Stomach (tissue), 9 donors: ENCODE data around the gene OSBPL1A. TPM values are rescaled to one million over a fixed set of nuclear protein-coding genes. Genes with fewer than 3 reads are reported as not detected.

Experiments used
- DNase-seq, 2 donors: peaks; one replicate each; pipeline versions ENCODE4 v3.0.0 to v3.0.0-alpha.2; 2013 to 2019
- H3K27ac ChIP-seq, 5 donors: fragments of 200-600 bp in 4 of 5; sonication (generic) in 4 of 5; one replicate each; pipeline ENCODE4 v1.5.1; 2013 to 2019; ENCODE audit warnings: mild to moderate bottlenecking in 1 of 5, moderate library complexity in 1 of 5
- H3K27me3 ChIP-seq, 3 donors: fragments of 200-600 bp; sonication (generic); one replicate each; pipeline ENCODE4 v1.5.1; 2017 to 2019; ENCODE audit warnings: mixed run types in 1 of 3
- H3K36me3 ChIP-seq, 4 donors: fragments of 200-600 bp; sonication (generic); 1 replicate in 3 of 4; 2 replicates in 1 of 4; pipeline ENCODE4 v1.5.1; 2016 to 2019
- H3K4me1 ChIP-seq, 4 donors: fragments of 200-600 bp; sonication (generic); one replicate each; pipeline ENCODE4 v1.5.1; 2016 to 2019
- H3K4me3 ChIP-seq, 4 donors: fragments of 200-600 bp; sonication (generic) in 3 of 4; one replicate each; pipeline ENCODE4 v1.5.1; 2016 to 2019; ENCODE audit warnings: mild to moderate bottlenecking in 1 of 4
- H3K9me3 ChIP-seq, 4 donors: fragments of 200-600 bp; sonication (generic); one replicate each; pipeline ENCODE4 v1.5.1; 2016 to 2019
- EP300 ChIP-seq: sonication (generic); formaldehyde crosslinking; IDR thresholded peaks from one replicate; pipeline ENCODE4 v1.6.1; 2017; ENCODE audit warnings: antibody characterized with exemption
- POLR2A ChIP-seq, 4 donors: fragments of 450-650 bp; IDR thresholded peaks; one replicate each; pipeline ENCODE4 v1.6.1; 2016; ENCODE audit warnings: antibody characterized with exemption in 4 of 4, control low read depth in 2 of 4, mild to moderate bottlenecking in 1 of 4, moderate library complexity in 1 of 4
- POLR2AphosphoS5 ChIP-seq, 3 donors: sonication (generic); formaldehyde crosslinking; IDR thresholded peaks; one replicate each; pipeline ENCODE4 v1.6.1; 2016; ENCODE audit warnings: antibody characterized with exemption in 3 of 3
- WGBS, 5 donors: extraction: QIAGEN DNeasy Blood & Tissue Kit in 3 of 5; methylation state at CpG; one replicate each; pipeline versions ENCODE4 v1.1.5 to v1.1.7; 2013 to 2018; 5-methylcytosine and 5-hydroxymethylcytosine counted together
- intact Hi-C: fragments of 100-400 bp; cut with DNase I; formaldehyde crosslinking; loops from one replicate; pipeline ENCODE4 v1.15.1; 2023; ENCODE audit warnings: low total_unique reads
- polyA plus RNA-seq, 3 donors: library from polyadenylated mRNA; stranded (reverse); fragments of 200-250 nt; gene quantifications; one replicate each; pipeline ENCODE4 v1.2.3, GENCODE V29; 2013
- total RNA-seq, 5 donors: library from RNA; depleted of rRNA; stranded (reverse); fragments of >200 nt; gene quantifications; one replicate each; pipeline versions ENCODE4 v1.1.0 to v1.2.3, GENCODE V29; 2014 to 2016
- TF ChIP-seq, protein P1 (sequence below), 7 experiments: fragments of 450-650 bp in 4 of 7; fragments of 200-600 bp in 3 of 7; sonication (generic) in 3 of 7; IDR thresholded peaks; one replicate each; pipeline ENCODE4 v1.5.1; 2016 to 2019; ENCODE audit warnings: antibody characterized with exemption in 7 of 7, control low read depth in 2 of 7, mild to moderate bottlenecking in 1 of 7
- donor health status: healthy with polysubstance abuse.
- donor health status: Bipolar disorder and iron deficiency.
- donor health status: healthy.

Gene OSBPL1A
- total and polyA plus RNA-seq, 8 donors, result 13.6 to 129 (median 38.8) TPM

DNA sequence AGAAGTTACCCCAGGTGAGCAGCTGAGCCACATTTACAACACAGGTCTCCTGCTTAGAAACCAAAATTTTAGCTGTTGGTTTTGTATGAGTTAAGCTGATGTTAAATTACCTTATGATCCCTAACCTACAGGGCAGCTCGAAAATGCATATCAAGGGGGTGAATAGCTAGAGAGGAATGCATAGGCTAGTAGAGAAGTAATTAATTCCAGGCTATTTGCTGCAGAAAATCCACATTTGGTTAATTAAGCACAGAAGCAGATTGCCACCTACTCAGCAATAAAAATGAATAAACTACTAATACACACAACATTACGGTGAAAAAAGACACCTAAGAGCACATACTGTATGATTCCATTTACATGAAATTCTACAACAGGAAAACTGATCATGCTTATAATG lies 91.4 kb downstream of the OSBPL1A start:
- no peak overlapping the region for H3K4me3 ChIP-seq
- 92 to 94% (median 93%) methylated on average over 2 of the region's 2 CpGs for WGBS, 5 donors
- no peaks in the 10 kb centered on the region for H3K9me3 ChIP-seq
- peaks cover 0 to 28% (median 10%) of the 10 kb centered on the region in 4 donors for H3K36me3 ChIP-seq
- no peak for DNase-seq
- no peaks in the 10 kb centered on the region for H3K4me1 ChIP-seq
- no peak overlapping the region for H3K27ac ChIP-seq
- no peaks in the 10 kb centered on the region for H3K27me3 ChIP-seq
- intact Hi-C loops, result no loop called here
- TF ChIP-seq, protein P1, sequence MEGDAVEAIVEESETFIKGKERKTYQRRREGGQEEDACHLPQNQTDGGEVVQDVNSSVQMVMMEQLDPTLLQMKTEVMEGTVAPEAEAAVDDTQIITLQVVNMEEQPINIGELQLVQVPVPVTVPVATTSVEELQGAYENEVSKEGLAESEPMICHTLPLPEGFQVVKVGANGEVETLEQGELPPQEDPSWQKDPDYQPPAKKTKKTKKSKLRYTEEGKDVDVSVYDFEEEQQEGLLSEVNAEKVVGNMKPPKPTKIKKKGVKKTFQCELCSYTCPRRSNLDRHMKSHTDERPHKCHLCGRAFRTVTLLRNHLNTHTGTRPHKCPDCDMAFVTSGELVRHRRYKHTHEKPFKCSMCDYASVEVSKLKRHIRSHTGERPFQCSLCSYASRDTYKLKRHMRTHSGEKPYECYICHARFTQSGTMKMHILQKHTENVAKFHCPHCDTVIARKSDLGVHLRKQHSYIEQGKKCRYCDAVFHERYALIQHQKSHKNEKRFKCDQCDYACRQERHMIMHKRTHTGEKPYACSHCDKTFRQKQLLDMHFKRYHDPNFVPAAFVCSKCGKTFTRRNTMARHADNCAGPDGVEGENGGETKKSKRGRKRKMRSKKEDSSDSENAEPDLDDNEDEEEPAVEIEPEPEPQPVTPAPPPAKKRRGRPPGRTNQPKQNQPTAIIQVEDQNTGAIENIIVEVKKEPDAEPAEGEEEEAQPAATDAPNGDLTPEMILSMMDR (IDR thresholded peaks at IDR 0.05), result no peak
- TF ChIP-seq POLR2A (IDR thresholded peaks at IDR 0.05) (no peak), EP300 (no peak), POLR2AphosphoS5 (IDR thresholded peaks at IDR 0.05) (no peak)

DNA sequence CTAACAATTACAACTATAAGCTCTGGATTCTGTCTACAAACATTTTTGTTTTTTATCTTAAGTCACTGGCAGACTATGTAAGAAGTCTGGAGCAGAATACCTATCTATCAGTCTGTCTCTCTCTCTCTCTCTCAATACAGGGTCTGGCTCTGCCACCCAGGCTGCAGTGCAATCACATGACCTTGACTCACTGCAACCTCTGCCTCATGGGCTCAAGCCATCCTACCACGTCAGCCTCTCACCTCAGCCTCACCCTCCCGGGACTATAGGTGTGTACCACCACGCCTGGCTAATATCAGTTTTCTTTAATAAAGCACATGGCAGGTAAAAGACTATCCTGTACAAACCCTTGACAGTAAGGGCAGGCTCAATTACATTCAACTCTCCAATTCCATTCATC lies 96.9 kb downstream of the OSBPL1A start:
- Histone ChIP-seq H3K27ac (no peak overlapping the region), H3K4me1 (no peaks in the 10 kb centered on the region), H3K4me3 (no peak overlapping the region), H3K27me3 (no peaks in the 10 kb centered on the region), H3K36me3 (peaks cover 0 to 15% (median 6%) of the 10 kb centered on the region in 4 donors), H3K9me3 (no peaks in the 10 kb centered on the region)
- TF ChIP-seq EP300, result no peak
- no peak for TF ChIP-seq POLR2AphosphoS5 (IDR thresholded peaks at IDR 0.05)
- TF ChIP-seq, protein P1 (IDR thresholded peaks at IDR 0.05), result no peak
- no peak for TF ChIP-seq POLR2A (IDR thresholded peaks at IDR 0.05)
- DNase-seq, result no peak
- intact Hi-C loops, result no loop called here
- WGBS, 5 donors, result 84 to 95% (median 88%) methylated on average over 3 of the region's 3 CpGs

DNA sequence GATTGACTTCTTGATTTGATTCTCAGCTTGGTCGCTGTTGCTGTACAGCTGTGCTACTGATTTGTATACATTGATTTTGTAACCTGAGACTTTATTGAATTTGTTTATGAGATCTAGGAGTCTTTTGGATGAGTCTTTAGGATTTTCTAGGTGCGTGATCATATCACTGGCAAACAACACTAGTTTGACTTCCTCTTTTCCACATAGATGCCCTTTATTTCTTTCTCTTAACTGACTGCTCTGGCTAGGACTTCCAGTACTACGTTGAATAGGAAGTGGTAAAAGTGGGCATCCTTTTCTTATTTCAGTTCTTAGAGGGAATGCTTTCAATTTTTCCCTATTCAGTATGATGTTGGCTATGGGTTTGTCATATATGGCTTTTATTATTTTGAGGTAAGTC lies 101.3 kb downstream of the OSBPL1A start:
- DNase-seq, result no peak
- WGBS, 5 donors, result 66 to 86% (median 78%) methylated on average over 3 of the region's 3 CpGs
- intact Hi-C loops, result no loop called here
- H3K27ac ChIP-seq, result no peak overlapping the region
- H3K9me3 ChIP-seq, result no peaks in the 10 kb centered on the region
- H3K4me1 ChIP-seq, result no peaks in the 10 kb centered on the region
- H3K4me3 ChIP-seq, result no peak overlapping the region
- H3K27me3 ChIP-seq, result no peaks in the 10 kb centered on the region
- H3K36me3 ChIP-seq, result no peaks in the 10 kb centered on the region
- no peak for TF ChIP-seq POLR2AphosphoS5 (IDR thresholded peaks at IDR 0.05)
- no peak for TF ChIP-seq EP300
- TF ChIP-seq POLR2A (IDR thresholded peaks at IDR 0.05), result no peak
- TF ChIP-seq, protein P1 (IDR thresholded peaks at IDR 0.05), result no peak

DNA sequence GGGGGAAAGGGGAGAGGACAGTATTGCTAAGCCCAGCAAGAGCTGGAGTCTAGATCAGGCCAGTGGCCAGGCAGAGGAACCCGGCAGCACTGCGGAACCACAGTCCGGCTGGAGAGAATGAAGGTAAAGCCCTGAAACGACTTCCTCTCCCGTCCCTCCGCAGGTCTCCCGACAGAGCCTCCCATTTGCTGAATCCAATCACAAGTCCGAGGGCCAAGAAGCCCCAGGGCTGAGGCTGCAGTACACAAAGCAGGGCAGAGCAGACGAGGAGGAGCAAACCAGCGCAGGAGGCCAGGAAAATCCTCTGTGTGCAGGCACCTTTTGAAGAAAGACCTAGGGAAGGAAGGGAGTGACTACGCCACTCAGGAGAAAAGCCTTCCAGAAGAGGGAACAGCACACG lies 104.4 kb downstream of the OSBPL1A start:
- Histone ChIP-seq H3K9me3 (no peaks in the 10 kb centered on the region), H3K36me3 (no peaks in the 10 kb centered on the region), H3K4me1 (no peaks in the 10 kb centered on the region), H3K4me3 (no peak overlapping the region), H3K27me3 (no peaks in the 10 kb centered on the region), H3K27ac (no peak overlapping the region)
- no peak for DNase-seq
- WGBS, 5 donors, result 89 to 94% (median 92%) methylated on average over 12 of the region's 12 CpGs
- intact Hi-C loops, result no loop called here
- TF ChIP-seq EP300 (no peak), POLR2A (IDR thresholded peaks at IDR 0.05) (no peak)

DNA sequence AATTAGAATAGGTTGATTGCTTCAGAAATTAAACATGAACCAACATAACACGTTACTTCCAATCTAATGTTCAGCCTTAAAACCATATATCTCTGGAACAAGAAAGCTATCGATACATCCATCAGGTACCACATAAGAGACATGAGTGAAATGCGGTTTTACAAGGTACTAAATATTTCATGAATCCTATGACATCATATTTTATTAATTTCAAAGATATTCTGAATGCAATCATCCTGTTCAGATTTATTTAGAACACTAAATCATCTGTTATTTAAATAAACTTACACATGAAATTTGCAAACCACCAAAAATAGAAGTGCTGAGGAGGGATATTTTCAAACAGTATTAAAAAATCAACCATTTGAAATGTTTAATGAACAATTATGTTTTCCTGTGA lies 119.0 kb downstream of the OSBPL1A start:
- TF ChIP-seq POLR2AphosphoS5 (IDR thresholded peaks at IDR 0.05), result no peak
- WGBS, 5 donors, result 96 to 98% (median 97%) methylated on average over 3 of the region's 3 CpGs
- no peak overlapping the region for H3K4me3 ChIP-seq
- no peaks in the 10 kb centered on the region for H3K9me3 ChIP-seq
- H3K27me3 ChIP-seq, result no peaks in the 10 kb centered on the region
- no peak for DNase-seq
- intact Hi-C loops, result no loop called here
- peaks cover 0 to 15% (median 6%) of the 10 kb centered on the region in 4 donors for H3K4me1 ChIP-seq
- H3K27ac ChIP-seq, result no peak overlapping the region
- no peaks in the 10 kb centered on the region for H3K36me3 ChIP-seq
